GM12874 (cell line): ENCODE data around the gene EFNA4.

ENCODE experiments used
- TF ChIP-seq, protein P1 (sequence below): IDR thresholded peaks from 2 replicates; pipeline ENCODE4 v1.5.1; 2011; ENCODE audit warnings: low read depth, mild to moderate bottlenecking, control low read depth, low read length, moderate library complexity; ENCODE audit not compliant: insufficient read depth

Gene EFNA4

DNA sequence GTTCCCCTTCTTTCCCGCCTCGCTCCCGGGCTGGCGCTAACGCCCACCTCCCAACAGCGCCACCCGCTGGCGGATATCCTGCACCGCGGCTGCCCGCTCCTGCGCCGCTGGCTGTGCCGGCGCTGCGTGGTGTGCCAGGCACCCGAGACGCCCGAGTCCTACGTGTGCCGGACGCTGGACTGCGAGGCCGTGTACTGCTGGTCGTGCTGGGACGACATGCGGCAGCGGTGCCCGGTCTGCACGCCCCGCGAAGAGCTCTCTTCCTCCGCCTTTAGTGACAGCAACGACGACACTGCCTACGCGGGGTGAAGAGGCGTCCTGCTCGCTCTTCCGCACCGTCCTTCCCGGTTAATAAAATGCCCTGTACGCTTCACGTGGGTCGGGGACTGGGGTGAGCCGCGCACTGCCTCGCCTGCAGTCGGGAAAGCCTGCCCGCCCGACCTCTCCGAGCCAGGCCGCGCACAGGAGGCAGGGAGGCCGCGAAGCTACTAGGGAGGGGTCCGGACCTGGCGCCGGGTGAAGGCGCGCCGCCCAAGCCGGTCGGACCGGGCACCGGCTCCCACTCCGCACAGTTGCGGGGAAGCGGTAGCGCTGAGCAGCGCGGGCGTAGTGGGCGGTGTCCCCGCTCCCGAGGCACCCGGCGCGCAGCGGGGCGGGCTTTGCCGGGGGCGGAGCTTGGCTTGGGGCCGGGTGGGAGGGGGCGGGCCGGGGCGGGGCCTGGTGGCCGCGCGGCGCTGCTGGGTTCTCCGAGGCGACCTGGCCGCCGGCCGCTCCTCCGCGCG, 12.8 kb upstream of the EFNA4 start, which contains the start of gene ADAM15:
Gene ADAM15 (plus strand): TSS at position 757 of the 782 bp plus-strand sequence. CDS start 71 bp downstream, outside the sequence.
- TF ChIP-seq, protein P1, sequence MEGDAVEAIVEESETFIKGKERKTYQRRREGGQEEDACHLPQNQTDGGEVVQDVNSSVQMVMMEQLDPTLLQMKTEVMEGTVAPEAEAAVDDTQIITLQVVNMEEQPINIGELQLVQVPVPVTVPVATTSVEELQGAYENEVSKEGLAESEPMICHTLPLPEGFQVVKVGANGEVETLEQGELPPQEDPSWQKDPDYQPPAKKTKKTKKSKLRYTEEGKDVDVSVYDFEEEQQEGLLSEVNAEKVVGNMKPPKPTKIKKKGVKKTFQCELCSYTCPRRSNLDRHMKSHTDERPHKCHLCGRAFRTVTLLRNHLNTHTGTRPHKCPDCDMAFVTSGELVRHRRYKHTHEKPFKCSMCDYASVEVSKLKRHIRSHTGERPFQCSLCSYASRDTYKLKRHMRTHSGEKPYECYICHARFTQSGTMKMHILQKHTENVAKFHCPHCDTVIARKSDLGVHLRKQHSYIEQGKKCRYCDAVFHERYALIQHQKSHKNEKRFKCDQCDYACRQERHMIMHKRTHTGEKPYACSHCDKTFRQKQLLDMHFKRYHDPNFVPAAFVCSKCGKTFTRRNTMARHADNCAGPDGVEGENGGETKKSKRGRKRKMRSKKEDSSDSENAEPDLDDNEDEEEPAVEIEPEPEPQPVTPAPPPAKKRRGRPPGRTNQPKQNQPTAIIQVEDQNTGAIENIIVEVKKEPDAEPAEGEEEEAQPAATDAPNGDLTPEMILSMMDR, result peak; percentile 98

DNA sequence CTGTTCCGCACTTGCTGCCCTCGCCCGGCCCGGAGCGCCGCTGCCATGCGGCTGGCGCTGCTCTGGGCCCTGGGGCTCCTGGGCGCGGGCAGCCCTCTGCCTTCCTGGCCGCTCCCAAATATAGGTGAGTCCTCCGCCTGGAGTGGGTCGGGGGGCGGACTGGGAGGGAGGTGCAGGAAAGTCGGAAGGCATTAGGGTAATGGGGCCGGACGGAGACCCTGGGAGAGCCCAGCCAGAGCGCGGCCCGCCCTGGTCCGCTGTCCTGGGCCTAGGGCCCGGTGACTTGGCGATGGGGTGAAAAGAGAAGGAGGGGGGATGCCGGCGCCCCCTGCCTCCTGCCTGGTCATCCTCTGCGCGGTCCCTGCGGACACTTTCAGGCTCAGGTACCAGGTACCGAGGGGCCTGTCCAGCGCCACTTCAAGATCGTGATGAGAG, 12.2 kb upstream of the EFNA4 start:
- TF ChIP-seq, protein P1, result no peak

DNA sequence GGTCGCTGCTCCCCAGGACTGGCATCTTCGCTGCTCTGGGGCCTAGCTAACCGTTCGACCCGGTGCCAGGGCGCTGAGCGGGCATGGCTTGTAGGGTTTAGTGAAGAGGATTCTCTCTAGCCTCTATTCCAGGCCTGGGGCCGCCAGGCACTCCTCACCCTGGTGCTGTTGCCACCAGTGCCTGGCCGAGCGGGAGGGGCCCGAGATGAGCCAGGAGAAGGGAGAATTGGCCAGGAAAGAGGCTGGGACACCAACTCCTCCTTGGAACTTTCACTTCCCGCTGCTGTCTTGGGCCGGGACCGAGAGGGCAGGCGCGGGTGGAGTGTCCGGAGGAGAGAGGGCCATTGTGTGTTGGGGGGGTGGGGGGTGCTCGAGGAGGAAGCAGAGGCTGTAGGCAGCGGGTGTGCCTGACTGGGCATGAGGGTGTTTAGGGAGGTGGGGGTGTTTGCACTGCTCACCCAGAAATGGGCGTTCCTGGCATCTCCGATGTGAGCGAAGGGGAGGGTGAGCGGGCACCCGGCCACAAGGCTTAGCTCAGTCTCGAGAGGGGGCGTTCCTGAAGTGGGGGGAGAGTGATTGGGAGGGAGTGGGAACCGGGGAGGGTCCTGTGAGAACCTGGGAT, 11.7 kb upstream of the EFNA4 start:
- TF ChIP-seq, protein P1, result no peak

DNA sequence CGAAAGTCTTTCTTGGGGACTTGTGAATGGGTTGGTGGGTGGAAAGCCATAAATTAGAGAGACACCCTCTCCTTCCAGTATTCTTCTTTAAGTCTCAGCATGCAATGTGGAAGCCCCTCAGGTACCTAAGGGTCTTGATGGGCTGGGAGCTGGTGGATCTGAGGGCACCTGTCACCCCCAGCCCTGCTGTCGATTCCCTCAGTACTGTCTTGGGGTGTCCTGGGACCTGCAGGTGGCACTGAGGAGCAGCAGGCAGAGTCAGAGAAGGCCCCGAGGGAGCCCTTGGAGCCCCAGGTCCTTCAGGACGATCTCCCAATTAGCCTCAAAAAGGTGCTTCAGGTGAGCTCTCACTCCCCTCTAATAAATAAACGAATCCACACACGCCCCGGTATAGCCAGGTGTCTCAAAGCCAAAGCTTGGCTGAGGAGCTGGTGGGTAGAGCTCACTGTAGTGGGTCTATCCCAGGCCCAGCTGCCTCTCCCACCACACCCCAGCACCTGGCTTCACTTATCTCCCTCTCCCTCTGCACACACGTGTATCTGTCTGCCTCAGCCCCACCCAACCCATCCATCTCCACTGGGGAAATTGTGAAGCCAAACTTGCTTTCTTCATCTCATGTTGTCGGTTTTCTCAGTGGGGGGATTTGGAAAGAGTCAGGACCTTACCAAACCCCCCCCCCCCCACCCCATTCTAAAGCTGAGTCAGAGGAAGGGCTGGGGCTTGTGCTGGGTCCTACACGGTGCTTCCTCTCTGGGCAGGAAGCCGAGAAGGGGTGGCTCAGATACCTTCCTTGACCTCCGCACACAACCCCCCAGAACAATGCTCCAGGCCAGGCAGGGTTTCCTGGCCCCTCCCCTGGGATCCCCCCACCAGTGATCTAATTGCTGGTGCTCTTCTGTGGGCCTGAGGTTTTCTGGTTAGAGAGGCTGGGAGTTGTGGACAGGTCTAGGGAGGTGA, 10.8 kb upstream of the EFNA4 start:
- TF ChIP-seq, protein P1, result peak; percentile 54

DNA sequence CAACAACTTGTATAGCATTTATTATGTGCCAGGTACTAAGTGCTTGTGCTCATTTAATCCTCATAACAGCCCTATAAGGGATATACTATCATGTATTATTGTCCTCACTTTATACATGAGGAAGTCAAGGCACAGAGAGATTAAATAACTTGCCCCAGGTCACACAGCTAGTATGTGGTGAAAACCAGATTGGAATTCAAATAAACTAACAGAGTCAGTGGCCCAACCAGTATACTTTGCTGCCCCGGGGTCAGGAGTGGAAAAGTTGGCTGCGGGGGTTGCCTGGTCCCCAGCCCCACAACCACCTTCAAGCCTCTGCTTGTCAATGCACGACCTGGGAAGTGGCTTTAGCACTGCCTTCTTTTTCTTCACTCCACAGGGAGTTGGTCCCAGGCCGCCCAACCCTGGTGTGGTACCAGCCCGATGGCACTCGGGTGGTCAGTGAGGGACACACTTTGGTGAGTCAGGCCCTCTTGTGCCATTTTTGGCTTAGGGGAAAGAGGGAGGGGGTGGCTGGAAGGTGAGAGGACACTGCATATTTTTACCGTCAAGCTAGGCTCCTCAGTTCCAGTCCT, 9.9 kb upstream of the EFNA4 start:
- TF ChIP-seq, protein P1, result no peak

DNA sequence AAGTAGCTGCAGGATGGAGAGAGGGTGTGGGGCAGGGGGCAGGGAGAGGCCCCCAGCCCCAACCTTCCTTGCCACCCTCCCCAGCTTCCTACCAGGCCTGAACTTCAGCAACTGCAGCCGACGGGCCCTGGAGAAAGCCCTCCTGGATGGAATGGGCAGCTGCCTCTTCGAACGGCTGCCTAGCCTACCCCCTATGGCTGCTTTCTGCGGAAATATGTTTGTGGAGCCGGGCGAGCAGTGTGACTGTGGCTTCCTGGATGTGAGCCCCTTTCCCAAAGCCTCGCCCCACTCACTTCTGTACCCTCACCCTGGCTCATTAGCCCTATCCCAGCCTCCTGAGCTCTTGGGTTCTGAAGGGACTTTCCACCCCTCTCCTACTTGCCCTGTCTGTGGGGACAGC, 6.4 kb upstream of the EFNA4 start:
- TF ChIP-seq, protein P1, result no peak
